ENCODE results near the gene TCF19.
A peak's percentile ranks its signal among the peaks of the same experiment; 100 is the strongest.
"Not testable (repeated sequence)": the region's sequence is repeated elsewhere in the genome, so short reads cannot be mapped to it uniquely, and the experiment has no call there.

The TCF19 gene

DNA sequence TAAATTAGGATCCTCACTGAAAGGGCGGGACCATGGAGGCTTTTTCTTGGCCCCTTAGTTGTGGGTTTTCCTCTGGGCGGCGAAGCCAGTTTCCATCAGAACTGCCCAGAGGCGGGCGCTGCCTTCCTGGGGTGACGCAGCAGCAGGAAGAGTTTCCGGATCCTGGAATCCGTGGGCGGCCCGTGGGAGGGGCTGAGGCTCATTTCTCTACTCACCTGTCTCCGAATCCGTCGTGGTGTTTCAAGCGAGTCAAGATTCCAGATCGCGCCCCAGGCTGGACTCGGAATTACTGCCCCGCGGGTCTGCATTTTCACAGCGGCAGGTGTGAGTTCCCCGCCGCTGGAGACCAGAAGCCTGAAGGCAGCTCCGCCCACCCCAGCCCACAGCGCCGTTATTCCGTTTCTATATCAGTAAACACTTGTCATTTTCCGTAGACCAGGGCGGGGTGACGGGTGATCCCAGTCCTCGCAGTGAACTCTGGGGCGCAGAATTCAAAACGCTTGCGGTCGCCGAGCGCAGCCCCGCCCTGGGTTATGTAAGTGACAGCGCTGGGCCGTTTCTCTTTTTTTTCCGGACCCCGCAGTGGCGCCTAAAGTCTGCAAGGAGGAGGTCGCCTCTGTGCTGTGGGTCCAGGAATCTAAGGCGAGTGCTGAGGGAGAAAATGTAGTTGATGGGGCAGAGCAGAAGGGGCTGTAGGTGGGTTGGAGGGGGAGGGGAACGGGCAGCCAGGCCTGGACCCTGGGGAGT is 39.3 kb downstream of the TCF19 start:
- in situ Hi-C loops (cut with HindIII; ENCODE audit: low sequenced_read_pairs), result no loop called here
- peak overlapping the region; percentile 74 for H3K4me3 ChIP-seq (ENCODE audit: low read depth, low read length)
- TF ChIP-seq, protein P1, sequence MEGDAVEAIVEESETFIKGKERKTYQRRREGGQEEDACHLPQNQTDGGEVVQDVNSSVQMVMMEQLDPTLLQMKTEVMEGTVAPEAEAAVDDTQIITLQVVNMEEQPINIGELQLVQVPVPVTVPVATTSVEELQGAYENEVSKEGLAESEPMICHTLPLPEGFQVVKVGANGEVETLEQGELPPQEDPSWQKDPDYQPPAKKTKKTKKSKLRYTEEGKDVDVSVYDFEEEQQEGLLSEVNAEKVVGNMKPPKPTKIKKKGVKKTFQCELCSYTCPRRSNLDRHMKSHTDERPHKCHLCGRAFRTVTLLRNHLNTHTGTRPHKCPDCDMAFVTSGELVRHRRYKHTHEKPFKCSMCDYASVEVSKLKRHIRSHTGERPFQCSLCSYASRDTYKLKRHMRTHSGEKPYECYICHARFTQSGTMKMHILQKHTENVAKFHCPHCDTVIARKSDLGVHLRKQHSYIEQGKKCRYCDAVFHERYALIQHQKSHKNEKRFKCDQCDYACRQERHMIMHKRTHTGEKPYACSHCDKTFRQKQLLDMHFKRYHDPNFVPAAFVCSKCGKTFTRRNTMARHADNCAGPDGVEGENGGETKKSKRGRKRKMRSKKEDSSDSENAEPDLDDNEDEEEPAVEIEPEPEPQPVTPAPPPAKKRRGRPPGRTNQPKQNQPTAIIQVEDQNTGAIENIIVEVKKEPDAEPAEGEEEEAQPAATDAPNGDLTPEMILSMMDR (IDR thresholded peaks at IDR 0.05; ENCODE audit: low read depth, low read length, missing control alignments), result no peak
- DNase-seq (ENCODE audit: low read depth), result peak; percentile 24

DNA sequence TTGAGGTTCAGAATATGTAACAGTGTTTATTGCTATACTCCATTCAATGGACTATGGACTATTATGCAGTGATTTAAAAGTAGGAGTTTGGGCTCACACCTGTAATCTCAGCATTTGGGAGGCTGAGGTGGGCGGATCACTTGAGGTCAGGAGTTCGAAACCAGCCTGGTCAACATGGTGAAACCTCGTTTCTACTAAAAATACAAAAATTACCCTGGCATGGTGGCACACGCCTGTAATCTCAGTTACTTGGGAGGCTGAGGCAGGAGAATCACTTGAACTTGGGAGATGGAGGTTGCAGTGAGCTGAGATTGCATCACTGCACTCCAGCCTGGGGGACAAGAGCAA is 40.7 kb downstream of the TCF19 start:
- DNase-seq (ENCODE audit: low read depth); H3K4me3 ChIP-seq (ENCODE audit: low read depth, low read length); in situ Hi-C loops (cut with HindIII; ENCODE audit: low sequenced_read_pairs): not testable (repeated sequence)

DNA sequence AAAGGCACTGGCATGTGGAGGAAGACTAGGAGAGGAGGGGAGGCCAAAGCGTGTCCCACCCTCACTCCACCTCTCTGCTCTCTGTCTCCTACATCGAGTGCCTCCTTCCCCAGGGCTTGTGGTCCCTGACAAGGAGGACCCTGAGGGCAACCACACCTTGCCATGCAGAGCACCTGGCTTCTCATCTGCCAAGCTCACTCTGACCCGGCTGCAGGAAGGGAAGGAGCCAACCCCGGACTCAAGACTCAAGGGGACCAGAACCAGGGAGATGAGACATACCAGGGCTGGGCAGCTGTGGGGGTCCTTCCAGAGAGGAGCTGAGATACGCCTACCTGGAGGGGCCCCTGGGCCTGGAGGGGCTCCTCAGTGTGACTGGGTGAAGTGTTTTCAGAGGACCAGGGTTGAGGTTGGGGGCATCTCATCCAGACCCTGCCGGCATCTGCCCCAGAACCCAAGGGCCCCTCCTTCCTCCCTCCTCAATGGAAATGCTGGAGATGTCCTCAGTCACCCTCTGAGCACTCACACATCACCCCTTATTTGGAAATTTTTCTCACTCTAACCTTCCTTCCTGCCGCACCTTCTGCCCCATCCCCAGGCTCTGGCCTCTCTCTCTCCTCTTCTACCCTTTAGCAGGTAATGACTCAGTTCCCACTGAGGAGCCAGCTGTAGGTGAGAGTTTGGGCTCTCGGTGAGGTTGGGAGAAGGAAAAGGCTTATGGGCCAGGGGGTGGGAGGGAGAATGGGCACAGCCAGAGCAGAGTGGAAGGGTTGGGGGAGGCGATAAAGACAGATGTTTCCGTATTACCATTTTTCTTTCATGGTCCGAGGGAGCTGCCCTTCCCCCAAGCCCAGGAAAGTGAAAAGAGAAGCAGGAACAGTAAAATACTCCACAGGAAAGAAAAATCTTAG is 44.1 kb downstream of the TCF19 start:
- no peak for DNase-seq (ENCODE audit: low read depth)
- in situ Hi-C loops (cut with HindIII; ENCODE audit: low sequenced_read_pairs), result no loop called here
- TF ChIP-seq, protein P1 (IDR thresholded peaks at IDR 0.05; ENCODE audit: low read depth, low read length, missing control alignments), result no peak
- H3K4me3 ChIP-seq (ENCODE audit: low read depth, low read length), result no peak overlapping the region

DNA sequence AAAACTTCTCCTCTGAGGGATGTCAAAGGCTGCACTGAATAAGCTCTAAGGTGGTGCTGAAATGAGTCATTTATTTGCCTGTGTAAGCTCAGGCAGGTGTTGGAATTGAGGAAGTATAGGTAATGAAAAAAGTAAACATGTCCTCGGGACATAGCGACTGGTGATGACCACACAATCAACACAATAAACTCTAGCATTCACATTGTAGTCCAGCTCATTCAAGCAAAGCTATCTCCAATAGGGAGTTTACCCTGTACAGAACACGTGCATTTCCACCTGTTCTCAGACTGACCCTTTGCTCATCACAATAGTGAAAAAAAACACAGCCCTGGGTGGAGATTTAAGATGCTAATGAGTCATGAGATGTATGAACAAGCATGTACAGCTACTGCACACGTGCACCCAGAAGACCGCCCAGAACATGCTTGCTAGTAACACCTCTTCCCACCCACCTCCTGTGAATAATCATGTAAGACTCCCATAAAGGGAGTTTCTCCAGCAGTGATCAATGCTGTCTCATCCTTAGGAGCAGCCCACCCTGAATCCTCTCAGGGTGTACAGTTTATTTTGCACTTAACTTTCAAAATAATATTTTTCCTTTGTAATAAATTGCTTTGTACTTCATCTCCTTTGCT is 45.1 kb downstream of the TCF19 start:
- no peak for DNase-seq (ENCODE audit: low read depth)
- H3K4me3 ChIP-seq (ENCODE audit: low read depth, low read length), result peak overlapping the region; percentile 2
- TF ChIP-seq, protein P1 (IDR thresholded peaks at IDR 0.05; ENCODE audit: low read depth, low read length, missing control alignments), result no peak
- in situ Hi-C loops (cut with HindIII; ENCODE audit: low sequenced_read_pairs), result no loop called here

DNA sequence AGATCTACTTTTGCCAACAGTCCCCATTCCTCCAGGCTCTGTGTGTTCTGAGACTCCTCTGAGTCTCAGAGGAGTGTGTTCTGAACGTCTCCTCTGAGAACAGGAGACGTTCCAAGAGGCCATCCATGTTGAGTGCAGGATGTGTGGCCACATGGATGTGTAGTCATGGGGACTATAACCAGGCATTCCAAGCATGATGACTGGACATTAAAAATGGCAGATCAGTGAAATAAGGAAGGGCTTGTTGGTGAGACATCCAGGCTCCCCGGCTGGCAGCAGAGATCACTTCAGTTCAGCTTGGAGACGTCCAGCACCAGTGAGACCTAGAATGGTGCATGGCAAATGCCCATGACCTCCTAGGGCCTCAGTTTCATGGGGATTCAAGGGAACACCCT is 46.4 kb downstream of the TCF19 start:
- in situ Hi-C loops (cut with HindIII; ENCODE audit: low sequenced_read_pairs), result no loop called here
- TF ChIP-seq, protein P1 (IDR thresholded peaks at IDR 0.05; ENCODE audit: low read depth, low read length, missing control alignments), result no peak
- H3K4me3 ChIP-seq (ENCODE audit: low read depth, low read length), result no peak overlapping the region
- no peak for DNase-seq (ENCODE audit: low read depth)

DNA sequence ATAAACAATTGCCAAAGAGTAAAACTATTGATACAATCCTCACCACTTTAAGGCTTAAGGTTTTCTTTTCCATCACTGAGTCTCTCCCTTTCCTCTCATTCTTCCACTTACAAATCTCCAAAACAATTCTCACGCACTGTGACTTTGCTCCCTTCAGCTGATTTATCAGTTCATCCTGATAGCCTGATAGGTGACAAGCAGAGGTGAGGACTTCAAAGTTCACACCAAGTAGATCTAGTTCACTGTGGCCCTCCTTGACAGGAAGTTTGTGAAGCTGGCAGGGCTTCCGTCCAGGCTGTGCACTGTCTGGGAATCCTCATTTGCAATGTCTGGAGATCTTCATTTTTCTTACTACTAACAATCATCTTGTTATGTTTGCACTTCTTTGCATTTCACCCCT is 47.2 kb downstream of the TCF19 start:
- no peak for DNase-seq (ENCODE audit: low read depth)
- TF ChIP-seq, protein P1 (IDR thresholded peaks at IDR 0.05; ENCODE audit: low read depth, low read length, missing control alignments), result no peak
- in situ Hi-C loops (cut with HindIII; ENCODE audit: low sequenced_read_pairs), result no loop called here
- H3K4me3 ChIP-seq (ENCODE audit: low read depth, low read length), result no peak overlapping the region
